HCT116 (cell line): ENCODE results near the gene FNDC7. TPM values are rescaled to one million over a fixed set of nuclear protein-coding genes. Genes with fewer than 3 reads are reported as not detected.

Experiments
- ATAC-seq: fragments of 200-7000 bp; cut with Tn5 transposase; 2 replicates; pipeline ENCODE4 v1.9.1; 2020; ENCODE audit warnings: mild to moderate bottlenecking, moderate library complexity
- BruUV-seq: library from RNA; stranded (reverse); fragments of 400-500 nt; replicated peaks from 2 replicates; lab custom pipeline; 2021; lab: Mats Ljungman, UMichigan
- CTCF ChIA-PET: fragments of 300-600 bp; sonication (Branson Sonifier 250); formaldehyde crosslinking; loops from one replicate; lab custom pipeline; 2021; ENCODE audit warnings: antibody characterized with exemption; lab: Charles Lee
- POLR2A ChIA-PET: fragments of 300-600, 350-600 bp; sonication (Branson Sonifier 250); formaldehyde crosslinking; loops from one replicate; lab custom pipeline; 2021; ENCODE audit warnings: antibody characterized with exemption; lab: Charles Lee
- RAD21 ChIA-PET, 2 experiments: fragments of 300-600 bp; sonication (Branson Sonifier 250); formaldehyde crosslinking; loops; one replicate each; lab custom pipeline; 2023; ENCODE audit warnings: low total read pairs in 2 of 2; ENCODE audit not compliant: uncharacterized antibody in 2 of 2, unreplicated experiment in 2 of 2, low non-redundant PET in 1 of 2; lab: Charles Lee
- DNase-seq: peaks from one replicate; pipeline ENCODE4 v3.0.0-alpha.2; 2010; ENCODE audit warnings: low read depth, low spot score
- H2AFZ ChIP-seq: fragments of 200-600 bp; shearing (Covaris generic), sonication (generic); 2 replicates; pipeline ENCODE4 v1.6.1; 2017; ENCODE audit warnings: low read depth, mixed run types, mixed read lengths, antibody characterized with exemption, low read length; ENCODE audit not compliant: poor library complexity, severe bottlenecking
- H3K27ac ChIP-seq: 2 replicates; pipeline ENCODE4 v1.5.1; 2012; ENCODE audit warnings: low read depth, low read length
- H3K27me3 ChIP-seq: fragments of 200-600 bp; sonication (generic); 2 replicates; pipeline ENCODE4 v1.6.1; 2016; ENCODE audit warnings: mixed run types, low read length, mixed read lengths; ENCODE audit not compliant: insufficient read depth
- H3K36me3 ChIP-seq, 2 experiments: fragments of 200-500 bp in 1 of 2; fragments of 200-600 bp in 1 of 2; sonication (Bioruptor generic) in 1 of 2; sonication (generic) in 1 of 2; 2 replicates each; pipeline versions ENCODE4 v1.5.1 to v1.6.1; 2014 to 2016; ENCODE audit warnings: low read length in 2 of 2, inconsistent platforms in 1 of 2, mixed read lengths in 1 of 2, mixed run types in 1 of 2; ENCODE audit not compliant: insufficient read depth in 2 of 2, control insufficient read depth in 1 of 2
- H3K4me1 ChIP-seq, 2 experiments: fragments of 200-600 bp in 1 of 2; sonication (generic) in 1 of 2; 2 replicates each; pipeline versions ENCODE4 v1.5.1 to v1.6.1; 2012 to 2017; ENCODE audit warnings: low read length in 2 of 2, inconsistent platforms in 1 of 2, mild to moderate bottlenecking in 1 of 2, mixed read lengths in 1 of 2, mixed run types in 1 of 2, moderate library complexity in 1 of 2; ENCODE audit not compliant: insufficient read depth in 2 of 2, control insufficient read depth in 1 of 2
- H3K4me2 ChIP-seq: fragments of 200-600 bp; sonication (generic); 2 replicates; pipeline ENCODE4 v1.6.1; 2017; ENCODE audit warnings: mixed run types, low read length, mixed read lengths
- H3K4me3 ChIP-seq, 2 experiments: fragments of 200-600 bp in 1 of 2; sonication (generic) in 1 of 2; replicated peaks in 1 of 2; 2 replicates each; pipeline ENCODE4 v1.5.1; 2011 to 2016; ENCODE audit warnings: low read length in 2 of 2, control low read depth in 1 of 2, low read depth in 1 of 2, mild to moderate bottlenecking in 1 of 2, mixed read lengths in 1 of 2, mixed run types in 1 of 2
- H3K79me2 ChIP-seq: fragments of 200-600 bp; sonication (generic); 2 replicates; pipeline ENCODE4 v1.6.1; 2017; ENCODE audit warnings: mild to moderate bottlenecking, mixed run types, low read length, moderate library complexity, mixed read lengths; ENCODE audit not compliant: insufficient read depth
- H3K9ac ChIP-seq: fragments of 200-600 bp; sonication (generic); 2 replicates; pipeline ENCODE4 v1.6.1; 2016; ENCODE audit warnings: low read length, mixed read lengths
- H3K9me2 ChIP-seq: fragments of 200-600 bp; sonication (generic), shearing (Covaris generic); 2 replicates; pipeline ENCODE4 v1.6.1; 2017; ENCODE audit warnings: mixed run types, mild to moderate bottlenecking, moderate library complexity; ENCODE audit not compliant: insufficient read depth
- H3K9me3 ChIP-seq, 2 experiments: fragments of 200-500 bp in 1 of 2; fragments of 200-600 bp in 1 of 2; sonication (Bioruptor generic) in 1 of 2; sonication (generic) in 1 of 2; 2 replicates each; pipeline ENCODE4 v1.6.1; 2014 to 2017; ENCODE audit warnings: low read length in 2 of 2, mixed read lengths in 2 of 2, inconsistent platforms in 1 of 2, low read depth in 1 of 2, mild to moderate bottlenecking in 1 of 2, mixed run types in 1 of 2, moderate library complexity in 1 of 2; ENCODE audit not compliant: control insufficient read depth in 1 of 2, insufficient read depth in 1 of 2
- H4K20me1 ChIP-seq: fragments of 200-600 bp; sonication (generic), shearing (Covaris generic); 2 replicates; pipeline ENCODE4 v1.6.1; 2017; ENCODE audit warnings: mixed run types, mild to moderate bottlenecking, moderate library complexity; ENCODE audit not compliant: insufficient read depth
- CBX3 ChIP-seq: IDR thresholded peaks from 2 replicates; pipeline ENCODE4 v1.6.1; 2012; ENCODE audit warnings: low read depth
- CEBPB ChIP-seq: IDR thresholded peaks from 2 replicates; pipeline ENCODE4 v1.6.1; 2012; ENCODE audit warnings: low read depth
- EGR1 ChIP-seq: IDR thresholded peaks from 2 replicates; pipeline ENCODE4 v1.6.1; 2012; ENCODE audit warnings: low read depth
- EZH2 ChIP-seq: fragments of 200-600 bp; sonication (generic); IDR thresholded peaks from 2 replicates; pipeline ENCODE4 v1.6.1; 2017; ENCODE audit warnings: antibody characterized with exemption, mixed run types
- POLR2AphosphoS5 ChIP-seq: IDR thresholded peaks from 2 replicates; pipeline ENCODE4 v1.6.1; 2011; ENCODE audit warnings: mild to moderate bottlenecking, low read depth, low read length, moderate library complexity
- RAD21 ChIP-seq: IDR thresholded peaks from 2 replicates; pipeline ENCODE4 v1.6.1; 2012; ENCODE audit warnings: low read depth, mild to moderate bottlenecking
- SIN3A ChIP-seq: IDR thresholded peaks from 2 replicates; pipeline ENCODE4 v1.6.1; 2012; ENCODE audit warnings: low read depth
- SP1 ChIP-seq: IDR thresholded peaks from 2 replicates; pipeline ENCODE4 v1.6.1; 2012; ENCODE audit warnings: low read depth
- SRF ChIP-seq: IDR thresholded peaks from 2 replicates; pipeline ENCODE4 v1.6.1; 2012; ENCODE audit warnings: low read depth
- TCF7L2 ChIP-seq: IDR thresholded peaks from 2 replicates; pipeline ENCODE4 v1.7.0; 2011; ENCODE audit warnings: borderline replicate concordance, inconsistent platforms; ENCODE audit not compliant: insufficient read depth, insufficient read length; ENCODE audit errors: extremely low read depth
- YY1 ChIP-seq: IDR thresholded peaks from 2 replicates; pipeline ENCODE4 v1.6.1; 2011; ENCODE audit warnings: low read length, low read depth, moderate library complexity, mild to moderate bottlenecking; ENCODE audit not compliant: insufficient replicate concordance; ENCODE audit errors: extremely low read depth
- ZNF274 ChIP-seq: fragments of 200-500 bp; sonication (Bioruptor generic); IDR thresholded peaks from 2 replicates; pipeline ENCODE4 v1.6.1; 2014; ENCODE audit warnings: mild to moderate bottlenecking, low read depth, low read length, inconsistent platforms
- intact Hi-C: fragments of 100-400 bp; cut with micrococcal nuclease; formaldehyde crosslinking; loops from 2 replicates; pipeline ENCODE4 v1.10.0; 2022
- total RNA-seq: library from RNA; stranded (reverse); gene quantifications from one replicate; pipeline ENCODE4 v1.2.1, GENCODE V29; 2021; ENCODE audit not compliant: unreplicated experiment
- TF ChIP-seq, protein P1 (sequence below), 3 experiments: fragments of 200-600 bp in 1 of 3; sonication (generic) in 1 of 3; IDR thresholded peaks in 2 of 3; conservative IDR thresholded peaks in 1 of 3; 2 replicates each; pipeline ENCODE4 v1.5.1; 2012 to 2017; ENCODE audit warnings: low read depth in 2 of 3, low read length in 2 of 3, antibody characterized with exemption in 1 of 3, borderline replicate concordance in 1 of 3, control low read depth in 1 of 3, mild to moderate bottlenecking in 1 of 3, mixed read lengths in 1 of 3, mixed run types in 1 of 3, moderate library complexity in 1 of 3; ENCODE audit not compliant: insufficient read depth in 1 of 3
- TF ChIP-seq, protein P2 (sequence below): IDR thresholded peaks from 2 replicates; pipeline ENCODE4 v1.6.1; 2012

Gene FNDC7
- total RNA-seq, 1 experiment from 2014 or later: 0.10 TPM

DNA sequence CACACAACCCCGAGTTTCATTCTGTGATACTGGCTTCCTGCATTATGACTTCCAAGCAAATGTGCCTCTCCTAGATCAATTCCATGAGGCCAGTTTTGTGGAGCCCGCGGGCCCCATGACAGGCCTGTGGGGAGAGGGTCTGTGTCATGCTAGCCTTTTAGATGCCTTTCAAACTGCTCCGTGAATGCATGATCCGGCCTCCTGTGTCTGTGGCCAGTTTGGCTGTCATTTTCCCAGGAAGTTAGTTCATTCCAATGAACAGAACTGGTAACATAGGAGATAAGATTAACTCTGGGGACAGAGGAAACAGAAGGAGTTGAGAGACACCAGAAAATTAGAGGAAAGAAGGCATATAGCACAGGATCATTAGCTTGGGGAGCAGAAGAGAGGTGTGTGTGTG, 3.2 kb downstream of the FNDC7 start:
- H3K27ac ChIP-seq: no peak overlapping the region
- intact Hi-C loops: no loop called here
- no peak overlapping the region for H3K9ac ChIP-seq
- H3K9me2 ChIP-seq: no peaks in the 10 kb centered on the region
- TF ChIP-seq SRF (no peak), YY1 (no peak), SP1 (no peak), TCF7L2 (no peak), SIN3A (no peak), CEBPB (no peak), RAD21 (no peak), CBX3 (no peak), EZH2 (no peak), POLR2AphosphoS5 (no peak), EGR1 (no peak), ZNF274 (no peak)
- TF ChIP-seq, protein P1, sequence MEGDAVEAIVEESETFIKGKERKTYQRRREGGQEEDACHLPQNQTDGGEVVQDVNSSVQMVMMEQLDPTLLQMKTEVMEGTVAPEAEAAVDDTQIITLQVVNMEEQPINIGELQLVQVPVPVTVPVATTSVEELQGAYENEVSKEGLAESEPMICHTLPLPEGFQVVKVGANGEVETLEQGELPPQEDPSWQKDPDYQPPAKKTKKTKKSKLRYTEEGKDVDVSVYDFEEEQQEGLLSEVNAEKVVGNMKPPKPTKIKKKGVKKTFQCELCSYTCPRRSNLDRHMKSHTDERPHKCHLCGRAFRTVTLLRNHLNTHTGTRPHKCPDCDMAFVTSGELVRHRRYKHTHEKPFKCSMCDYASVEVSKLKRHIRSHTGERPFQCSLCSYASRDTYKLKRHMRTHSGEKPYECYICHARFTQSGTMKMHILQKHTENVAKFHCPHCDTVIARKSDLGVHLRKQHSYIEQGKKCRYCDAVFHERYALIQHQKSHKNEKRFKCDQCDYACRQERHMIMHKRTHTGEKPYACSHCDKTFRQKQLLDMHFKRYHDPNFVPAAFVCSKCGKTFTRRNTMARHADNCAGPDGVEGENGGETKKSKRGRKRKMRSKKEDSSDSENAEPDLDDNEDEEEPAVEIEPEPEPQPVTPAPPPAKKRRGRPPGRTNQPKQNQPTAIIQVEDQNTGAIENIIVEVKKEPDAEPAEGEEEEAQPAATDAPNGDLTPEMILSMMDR (IDR thresholded peaks at IDR 0.05 in 2 of 3, conservative IDR thresholded peaks at IDR 0.05 in 1 of 3; ENCODE audit: borderline replicate concordance in 1 of 3, insufficient read depth in 1 of 3, low read depth in 2 of 3, low read length in 2 of 3): no peak
- TF ChIP-seq, protein P2, sequence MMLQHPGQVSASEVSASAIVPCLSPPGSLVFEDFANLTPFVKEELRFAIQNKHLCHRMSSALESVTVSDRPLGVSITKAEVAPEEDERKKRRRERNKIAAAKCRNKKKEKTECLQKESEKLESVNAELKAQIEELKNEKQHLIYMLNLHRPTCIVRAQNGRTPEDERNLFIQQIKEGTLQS: no peak
- peaks cover 5 to 18% of the 10 kb centered on the region in 2 experiments for H3K4me1 ChIP-seq
- H3K9me3 ChIP-seq: no peaks in the 10 kb centered on the region
- no peaks in the 10 kb centered on the region for H3K36me3 ChIP-seq
- no peak for DNase-seq
- no peaks in the 10 kb centered on the region for H3K79me2 ChIP-seq
- no TSS peak for BruUV-seq
- no peak overlapping the region for H3K4me2 ChIP-seq
- ChIA-PET CTCF (no interaction called here), RAD21 (no interaction called here), POLR2A (no interaction called here)
- no peak overlapping the region for H3K4me3 ChIP-seq
- no peaks in the 10 kb centered on the region for H3K27me3 ChIP-seq
- ATAC-seq: no peak
- H2AFZ ChIP-seq: no peak overlapping the region
- no peaks in the 10 kb centered on the region for H4K20me1 ChIP-seq
